HG03378 (cell line): ENCODE results near the gene PCSK1N.
"Not testable (repeated sequence)": the region's sequence is repeated elsewhere in the genome, so short reads cannot be mapped to it uniquely, and the experiment has no call there.

ENCODE experiments used
- ATAC-seq: cut with Tn5 transposase; IDR thresholded peaks from one replicate; pipeline ENCODE4 v1.9.1; 2021; ENCODE audit warnings: mild to moderate bottlenecking, moderate library complexity; ENCODE audit not compliant: unreplicated experiment

Gene PCSK1N, protein sequence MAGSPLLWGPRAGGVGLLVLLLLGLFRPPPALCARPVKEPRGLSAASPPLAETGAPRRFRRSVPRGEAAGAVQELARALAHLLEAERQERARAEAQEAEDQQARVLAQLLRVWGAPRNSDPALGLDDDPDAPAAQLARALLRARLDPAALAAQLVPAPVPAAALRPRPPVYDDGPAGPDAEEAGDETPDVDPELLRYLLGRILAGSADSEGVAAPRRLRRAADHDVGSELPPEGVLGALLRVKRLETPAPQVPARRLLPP

DNA sequence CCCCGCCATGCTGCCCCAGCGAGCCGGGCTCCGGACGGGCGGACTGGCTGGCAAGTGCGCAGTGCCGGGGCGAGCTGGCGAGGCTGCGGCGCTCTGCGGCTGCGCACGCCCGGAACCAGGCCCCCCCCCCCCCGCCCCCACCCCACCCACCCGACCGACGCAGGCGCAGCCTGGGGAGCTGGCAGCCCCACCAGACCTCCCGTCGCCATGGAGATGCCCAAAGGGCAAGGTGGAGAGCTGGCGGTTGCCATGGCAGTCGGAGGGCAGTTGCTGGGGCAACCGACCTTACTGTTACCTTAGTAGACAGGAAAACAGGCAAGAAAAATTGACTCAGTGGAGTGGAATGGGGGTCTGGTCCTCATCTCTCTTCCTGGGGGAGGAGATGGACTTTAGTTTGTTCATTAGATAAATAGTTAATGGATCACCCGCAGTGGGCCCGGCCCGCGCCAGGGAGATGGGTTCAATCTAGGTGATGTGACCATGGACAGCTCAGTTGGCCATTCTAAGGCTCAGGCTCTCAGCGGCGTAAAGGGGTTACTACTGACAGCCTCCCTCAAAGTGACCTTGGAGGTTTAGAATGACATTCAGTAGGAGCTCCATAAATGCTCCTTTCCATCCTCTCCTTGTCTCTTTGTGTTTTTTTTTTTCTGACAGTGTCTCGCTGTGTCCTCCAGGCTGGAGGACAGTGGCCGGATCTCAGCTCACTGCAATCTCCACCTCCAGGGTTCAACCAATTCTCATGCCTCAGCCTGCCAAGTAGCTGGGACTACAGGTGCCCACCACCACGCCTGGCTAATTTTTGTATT, at the start of gene PCSK1N:
Gene PCSK1N (minus strand): TSS at position 87 of the 806 bp plus-strand sequence. CDS start 78 bp downstream, at position 9.
- no peak for ATAC-seq

DNA sequence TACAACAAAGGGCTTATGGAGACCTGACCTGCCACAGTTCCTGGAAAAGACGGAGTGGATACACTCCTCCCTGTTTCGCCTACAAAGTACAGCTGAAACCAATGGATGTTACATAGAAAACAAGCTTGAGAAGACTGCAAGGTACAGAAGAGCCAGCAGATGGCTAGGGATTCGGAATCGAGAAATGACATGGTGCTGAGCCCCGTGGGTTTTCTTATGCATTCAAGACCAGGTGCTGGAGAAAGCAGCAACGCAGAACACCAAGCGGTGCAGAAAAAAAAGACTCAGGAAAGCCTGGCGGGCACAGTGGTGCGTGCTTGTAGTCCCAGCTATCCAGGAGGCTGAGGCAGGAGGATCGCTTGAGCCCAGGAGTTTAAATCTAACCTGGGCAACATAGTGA, 48.3 kb upstream of the PCSK1N start:
- ATAC-seq, result no peak

DNA sequence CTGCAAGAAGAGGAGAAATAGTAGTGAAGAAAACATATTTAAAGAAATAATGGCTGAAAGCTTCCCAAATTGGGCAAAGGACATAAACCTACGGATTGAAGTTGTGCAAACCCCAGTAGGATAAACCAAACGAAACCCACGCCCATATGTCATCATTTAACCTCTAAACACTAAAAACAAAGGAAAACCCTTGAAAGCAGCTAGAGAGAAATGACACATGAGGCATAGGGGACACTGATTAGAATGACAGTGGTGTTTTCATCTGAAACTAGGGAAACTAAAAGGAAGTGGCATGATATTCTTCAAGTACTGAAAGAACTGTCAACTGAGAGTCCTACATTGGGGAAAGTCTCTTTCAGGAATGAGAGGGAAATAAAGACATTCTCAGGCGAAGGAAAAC, 41.5 kb upstream of the PCSK1N start:
- ATAC-seq, result not testable (repeated sequence)

DNA sequence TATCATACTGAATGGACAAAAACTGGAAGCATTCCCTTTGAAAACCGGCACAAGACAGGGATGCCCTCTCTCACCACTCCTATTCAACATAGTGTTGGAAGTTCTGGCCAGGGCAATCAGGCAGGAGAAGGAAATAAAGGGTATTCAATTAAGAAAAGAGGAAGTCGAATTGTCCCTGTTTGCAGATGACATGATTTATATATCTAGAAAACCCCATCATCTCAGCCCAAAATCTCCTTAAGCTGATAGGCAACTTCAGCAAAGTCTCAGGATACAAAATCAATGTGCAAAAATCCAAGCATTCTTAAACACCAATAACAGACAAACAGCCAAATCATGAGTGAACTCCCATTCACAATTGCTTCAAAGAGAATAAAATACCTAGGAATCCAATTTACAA, 36.6 kb upstream of the PCSK1N start:
- not testable (repeated sequence) for ATAC-seq

DNA sequence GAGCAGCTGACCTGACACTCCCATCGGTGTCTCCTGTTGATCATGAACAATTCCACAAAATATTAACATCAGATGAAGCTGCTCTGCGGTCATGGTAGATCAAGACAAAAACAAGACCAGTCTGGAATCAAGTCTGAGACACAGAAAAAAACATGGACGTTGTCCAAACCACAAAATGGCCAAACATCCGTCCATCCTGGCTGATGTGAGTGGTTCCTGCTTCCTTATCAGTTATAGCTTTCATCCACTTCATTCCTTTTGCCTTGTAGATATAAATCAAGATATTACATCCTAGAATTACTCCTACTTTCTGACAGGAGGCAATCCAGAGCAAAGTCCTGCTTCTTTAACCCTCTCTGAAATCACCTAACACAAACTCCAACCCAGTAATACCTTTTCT, 28.8 kb upstream of the PCSK1N start:
- ATAC-seq, result no peak

DNA sequence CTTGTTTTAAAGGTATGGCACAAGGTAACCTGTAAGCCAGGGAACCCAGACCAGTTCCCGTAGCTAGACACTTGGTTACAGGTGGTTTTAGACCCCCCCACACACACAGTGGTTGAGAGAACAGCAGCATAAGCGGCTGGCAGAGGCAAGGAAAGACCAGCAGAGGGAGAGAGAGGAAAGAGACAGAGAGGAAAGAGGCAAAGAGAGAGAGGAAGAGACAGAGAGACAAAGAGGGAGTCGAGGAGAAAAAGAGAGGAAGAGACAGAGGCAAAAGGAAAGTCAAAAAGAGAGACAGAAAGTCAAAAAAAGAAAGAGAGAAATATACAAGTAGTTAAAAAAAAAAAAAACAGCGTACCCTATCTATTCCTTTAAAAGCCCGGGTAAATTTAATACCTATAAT, 19.5 kb upstream of the PCSK1N start:
- ATAC-seq, result no peak

DNA sequence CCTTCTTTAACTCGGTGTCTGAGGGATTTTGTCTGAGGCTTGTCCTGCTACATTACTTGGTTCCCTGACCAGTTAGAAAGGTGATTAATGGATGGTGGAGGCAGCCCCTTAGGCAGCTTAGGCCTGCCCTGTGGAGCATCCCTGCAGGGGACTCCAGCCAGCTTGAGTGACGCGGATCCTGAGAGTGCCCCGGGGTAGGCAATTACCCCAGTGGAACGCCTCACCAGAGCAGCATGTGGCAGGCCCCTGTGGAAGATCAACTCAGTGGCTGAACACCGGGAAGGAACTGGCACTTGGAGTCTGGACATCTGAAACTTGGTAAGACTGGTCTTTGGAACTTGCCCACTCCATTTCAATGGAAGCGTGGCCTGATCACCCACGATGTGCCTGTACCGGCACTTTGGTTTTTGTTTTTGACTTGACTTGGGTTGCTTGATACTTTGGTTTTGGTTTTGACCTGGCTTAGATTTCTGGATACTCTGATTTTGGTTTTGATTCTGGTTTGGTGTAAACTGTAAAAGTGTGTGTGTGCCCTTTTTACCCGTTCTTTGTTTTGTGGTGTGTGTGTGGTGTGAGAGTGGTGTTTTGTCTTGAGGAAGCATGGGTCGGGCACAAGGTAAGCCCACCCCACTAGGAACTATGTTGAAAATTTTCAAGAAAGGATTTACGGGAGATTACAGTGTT, 18.9 kb upstream of the PCSK1N start:
- ATAC-seq, result not testable (repeated sequence)

DNA sequence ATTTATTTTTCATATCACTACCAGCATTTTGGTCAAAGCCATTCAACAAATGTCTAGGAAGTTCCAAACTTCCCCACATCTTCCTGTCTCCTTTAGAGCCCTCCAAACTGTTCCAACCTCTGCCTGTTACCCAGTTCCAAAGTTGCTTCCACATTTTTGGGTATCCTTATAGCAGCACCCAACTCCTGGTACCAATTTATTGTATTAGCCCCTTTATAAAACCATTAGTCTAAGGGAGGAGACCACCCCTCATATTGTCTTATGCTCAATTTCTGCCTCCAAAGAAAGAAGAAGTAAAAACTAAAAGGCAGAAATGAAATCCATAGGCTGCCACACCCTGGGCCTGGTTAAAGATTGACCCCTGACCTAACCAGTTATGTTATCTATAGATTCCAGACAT, 18.1 kb upstream of the PCSK1N start:
- not testable (repeated sequence) for ATAC-seq

DNA sequence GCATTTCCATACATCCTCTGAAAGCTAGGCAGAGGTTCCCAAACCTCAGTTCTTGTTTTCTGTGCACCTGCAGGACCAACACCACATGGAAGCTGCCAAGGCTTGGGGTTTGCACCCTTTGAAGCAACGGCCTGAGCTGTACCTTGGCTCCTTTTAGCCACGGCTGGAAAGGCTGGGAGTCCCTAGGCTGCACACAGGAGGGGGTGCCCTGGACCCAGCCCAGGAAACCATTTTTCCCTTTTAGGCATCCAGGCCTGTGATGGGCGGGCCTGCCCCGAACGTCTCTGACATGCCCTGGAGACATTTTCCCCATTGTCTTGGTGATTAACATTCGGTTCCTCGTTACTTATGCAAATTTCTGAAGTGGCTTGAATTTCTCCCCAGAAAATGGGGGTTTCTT, 17.4 kb upstream of the PCSK1N start:
- ATAC-seq, result no peak

DNA sequence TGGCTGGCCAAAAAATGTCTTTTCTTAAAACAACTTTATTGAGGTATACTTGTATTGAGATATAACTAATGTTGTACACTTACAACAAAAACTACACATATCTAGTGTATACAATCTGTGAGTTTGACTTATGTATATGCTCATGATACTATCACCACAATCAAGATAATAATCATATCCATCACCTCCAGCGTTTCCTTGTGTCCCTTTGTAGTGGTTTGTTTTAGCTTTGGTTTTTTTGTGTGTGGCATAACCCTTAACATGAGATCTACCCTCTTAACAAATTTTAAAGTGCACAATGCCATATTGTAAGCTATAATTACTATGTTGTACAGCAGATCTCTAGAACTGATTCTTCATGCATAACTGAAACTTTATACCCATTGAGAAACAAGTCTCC, 13.4 kb upstream of the PCSK1N start:
- ATAC-seq, result no peak

DNA sequence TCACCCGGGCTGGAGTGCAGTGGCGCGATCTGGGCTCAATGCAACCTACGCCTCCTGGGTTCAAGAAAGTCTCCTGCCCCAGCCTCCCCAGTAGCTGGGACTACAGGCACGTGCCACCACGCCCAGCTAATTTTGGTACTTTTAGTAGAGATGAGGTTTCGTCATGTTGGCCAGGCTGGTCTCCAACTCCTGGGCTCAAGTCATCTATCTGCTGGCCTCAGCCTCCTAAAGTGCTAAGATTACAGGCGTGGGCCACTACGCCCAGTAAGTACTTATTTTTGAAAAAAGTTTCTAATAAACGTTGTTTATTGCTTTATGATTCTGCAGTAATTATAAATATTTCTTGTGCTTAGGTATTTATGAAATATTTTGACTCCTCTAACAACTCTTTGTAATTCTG, 4.3 kb upstream of the PCSK1N start:
- ATAC-seq, result no peak

DNA sequence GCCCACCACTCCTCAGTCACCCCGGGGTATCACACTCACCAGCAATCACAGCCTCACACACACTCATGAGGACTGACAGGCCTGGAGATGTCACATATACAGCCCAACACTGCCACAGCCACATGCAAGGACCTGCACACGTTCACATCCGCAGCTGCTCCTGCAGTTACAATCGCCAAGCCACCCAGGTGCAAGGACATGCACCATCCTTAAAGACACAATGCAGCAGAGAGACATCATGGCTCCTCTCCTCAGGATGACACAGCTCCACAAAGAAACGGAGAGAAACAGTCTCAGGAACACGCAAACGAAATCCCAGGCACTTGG, 1.1 kb downstream of the PCSK1N start:
- ATAC-seq, result no peak

DNA sequence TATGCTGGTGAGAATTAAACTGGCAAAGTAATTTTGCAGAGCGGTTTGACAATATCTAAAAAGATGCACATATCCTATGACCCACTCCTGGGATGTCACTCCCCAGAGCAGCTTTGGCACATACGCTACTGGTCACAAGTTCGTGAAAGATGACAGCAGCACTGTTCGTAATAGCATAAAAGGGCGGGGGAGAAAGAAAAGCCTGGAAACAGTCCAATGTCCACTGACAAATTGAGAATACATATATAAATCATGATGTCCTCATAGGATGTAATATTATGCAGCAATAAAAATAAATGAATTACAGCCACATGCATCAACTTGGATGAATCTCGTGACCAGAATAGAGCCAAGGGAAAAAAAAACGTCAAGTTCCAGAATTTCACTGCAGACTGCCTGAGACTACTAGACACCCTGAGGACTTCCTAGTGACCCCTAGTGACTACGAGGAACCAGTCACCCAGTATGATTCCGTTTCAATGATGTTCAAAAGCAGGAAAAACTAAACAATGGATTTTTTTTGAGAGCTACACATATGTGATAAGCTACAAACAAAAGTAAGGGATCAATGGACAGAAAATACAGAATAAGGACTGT, 1.8 kb downstream of the PCSK1N start:
- no peak for ATAC-seq

DNA sequence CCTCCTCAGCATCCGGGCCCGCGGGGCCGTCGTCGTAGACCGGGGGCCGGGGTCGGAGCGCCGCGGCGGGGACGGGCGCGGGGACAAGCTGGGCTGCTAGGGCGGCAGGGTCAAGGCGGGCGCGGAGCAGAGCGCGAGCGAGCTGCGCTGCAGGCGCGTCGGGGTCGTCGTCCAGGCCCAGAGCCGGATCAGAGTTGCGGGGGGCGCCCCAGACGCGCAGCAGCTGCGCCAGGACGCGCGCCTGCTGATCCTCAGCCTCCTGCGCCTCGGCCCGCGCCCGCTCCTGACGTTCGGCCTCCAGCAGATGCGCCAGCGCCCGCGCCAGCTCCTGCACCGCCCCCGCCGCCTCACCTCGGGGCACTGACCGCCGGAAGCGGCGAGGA, 3.5 kb downstream of the PCSK1N start:
- ATAC-seq, result no peak

DNA sequence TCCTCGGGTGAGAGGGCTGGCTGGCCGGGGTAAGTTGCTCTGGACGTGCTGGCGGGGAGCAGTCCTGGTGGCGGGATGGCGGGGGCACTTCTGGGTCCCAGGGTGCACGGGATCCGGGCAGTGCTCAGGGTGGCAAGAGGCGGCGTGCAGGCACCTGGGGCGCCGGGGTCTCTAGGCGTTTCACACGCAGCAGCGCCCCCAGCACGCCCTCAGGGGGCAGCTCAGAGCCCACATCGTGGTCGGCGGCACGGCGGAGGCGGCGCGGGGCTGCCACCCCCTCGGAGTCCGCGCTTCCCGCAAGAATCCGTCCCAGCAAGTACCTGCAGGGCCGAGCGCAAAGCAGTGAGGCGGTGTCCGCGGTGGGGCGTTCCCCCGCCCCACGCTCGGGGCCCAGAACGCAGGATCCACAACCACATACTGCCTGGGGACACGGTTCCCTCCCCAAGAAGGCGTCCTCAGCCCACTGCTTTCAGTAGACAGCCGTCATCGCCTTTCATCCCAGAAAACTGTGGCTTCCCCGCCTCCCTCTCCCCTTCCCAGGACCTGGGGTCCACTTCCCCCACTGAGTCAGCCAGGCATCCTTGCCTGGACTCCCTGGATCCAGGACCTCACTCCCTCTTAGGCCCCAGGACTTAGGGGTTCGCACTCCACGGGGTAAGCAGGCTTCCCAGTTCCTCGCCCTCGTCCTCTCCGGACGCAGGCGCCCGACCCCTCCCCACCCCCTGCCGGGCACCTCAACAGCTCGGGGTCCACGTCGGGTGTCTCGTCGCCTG, 4.1 kb downstream of the PCSK1N start:
- no peak for ATAC-seq

DNA sequence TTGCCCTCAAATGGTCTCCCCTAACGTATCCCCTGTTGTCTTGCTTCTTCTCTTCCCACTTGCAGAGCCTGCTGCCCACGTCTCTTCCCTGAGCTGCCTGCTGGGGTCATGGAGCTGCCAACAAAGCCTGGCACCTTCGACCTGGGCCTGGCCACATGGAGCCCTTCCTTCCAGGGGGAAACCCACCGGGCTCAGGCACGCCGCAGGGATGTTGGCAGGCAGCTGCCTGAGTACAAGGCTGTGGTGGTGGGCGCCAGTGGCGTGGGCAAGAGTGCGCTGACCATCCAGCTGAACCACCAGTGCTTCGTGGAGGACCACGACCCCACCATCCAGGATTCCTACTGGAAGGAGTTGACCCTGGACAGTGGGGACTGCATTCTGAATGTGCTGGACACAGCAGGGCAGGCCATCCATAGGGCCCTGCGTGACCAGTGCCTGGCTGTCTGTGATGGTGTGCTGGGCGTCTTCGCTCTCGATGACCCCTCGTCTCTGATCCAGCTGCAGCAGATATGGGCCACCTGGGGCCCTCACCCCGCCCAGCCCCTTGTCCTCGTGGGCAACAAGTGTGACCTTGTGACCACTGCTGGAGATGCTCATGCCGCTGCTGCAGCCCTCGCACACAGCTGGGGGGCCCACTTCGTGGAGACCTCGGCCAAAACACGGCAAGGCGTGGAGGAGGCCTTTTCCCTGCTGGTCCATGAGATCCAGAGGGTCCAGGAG, 6.2 kb downstream of the PCSK1N start:
- no peak for ATAC-seq

DNA sequence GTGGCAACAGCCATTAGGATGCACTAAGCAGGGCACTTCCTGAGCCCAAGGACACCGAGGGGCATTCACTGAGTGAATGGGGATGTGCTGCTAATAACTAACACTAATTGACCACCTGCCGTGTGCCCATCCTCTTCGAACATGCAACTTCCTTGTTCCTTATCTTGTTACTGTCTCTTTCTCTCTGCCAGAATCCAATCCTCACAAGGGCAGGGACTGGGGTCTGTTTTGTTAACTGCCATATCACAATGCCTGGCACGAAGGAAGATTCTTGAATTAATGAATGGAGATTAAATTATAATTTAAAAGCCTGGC, 7.8 kb downstream of the PCSK1N start:
- no peak for ATAC-seq

DNA sequence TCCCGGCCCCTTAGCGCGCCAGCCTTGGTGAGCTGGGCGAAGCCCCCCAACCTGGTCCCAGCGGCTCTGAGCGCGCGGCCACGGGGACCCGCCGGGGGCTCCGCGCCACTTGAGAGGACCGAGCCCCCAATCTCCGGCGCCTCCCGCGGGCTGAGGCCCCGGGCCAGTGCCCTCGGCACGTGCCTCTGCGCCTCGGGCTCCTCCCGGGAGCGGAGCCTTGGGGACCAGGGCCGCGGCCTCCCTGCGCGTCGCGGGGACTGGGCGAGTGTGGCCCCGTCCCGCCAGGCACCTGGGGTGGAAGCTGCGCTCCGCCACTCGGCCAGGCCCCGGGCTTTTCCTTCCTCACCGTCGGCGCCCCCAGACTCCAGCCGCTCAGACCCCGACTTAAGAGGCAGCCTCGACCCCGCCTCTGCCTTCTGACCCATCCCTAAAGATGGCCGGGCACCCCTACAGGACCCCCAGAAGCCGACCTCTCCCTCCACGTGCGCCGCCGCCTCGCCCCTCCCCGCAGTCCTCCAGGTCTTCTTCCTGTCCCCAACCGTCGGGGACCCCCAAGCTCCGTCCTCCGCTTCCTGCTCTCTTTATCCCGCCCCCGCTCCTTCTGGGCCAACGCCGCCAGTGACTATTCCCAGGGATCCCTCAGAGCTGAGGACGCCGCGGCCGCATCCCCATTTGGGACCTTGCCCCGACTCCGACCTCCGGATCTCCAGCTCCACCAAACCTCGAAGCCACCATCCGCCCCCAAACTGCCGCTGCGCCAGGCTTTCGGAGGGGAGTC, 8.3 kb downstream of the PCSK1N start:
- ATAC-seq, result no peak

DNA sequence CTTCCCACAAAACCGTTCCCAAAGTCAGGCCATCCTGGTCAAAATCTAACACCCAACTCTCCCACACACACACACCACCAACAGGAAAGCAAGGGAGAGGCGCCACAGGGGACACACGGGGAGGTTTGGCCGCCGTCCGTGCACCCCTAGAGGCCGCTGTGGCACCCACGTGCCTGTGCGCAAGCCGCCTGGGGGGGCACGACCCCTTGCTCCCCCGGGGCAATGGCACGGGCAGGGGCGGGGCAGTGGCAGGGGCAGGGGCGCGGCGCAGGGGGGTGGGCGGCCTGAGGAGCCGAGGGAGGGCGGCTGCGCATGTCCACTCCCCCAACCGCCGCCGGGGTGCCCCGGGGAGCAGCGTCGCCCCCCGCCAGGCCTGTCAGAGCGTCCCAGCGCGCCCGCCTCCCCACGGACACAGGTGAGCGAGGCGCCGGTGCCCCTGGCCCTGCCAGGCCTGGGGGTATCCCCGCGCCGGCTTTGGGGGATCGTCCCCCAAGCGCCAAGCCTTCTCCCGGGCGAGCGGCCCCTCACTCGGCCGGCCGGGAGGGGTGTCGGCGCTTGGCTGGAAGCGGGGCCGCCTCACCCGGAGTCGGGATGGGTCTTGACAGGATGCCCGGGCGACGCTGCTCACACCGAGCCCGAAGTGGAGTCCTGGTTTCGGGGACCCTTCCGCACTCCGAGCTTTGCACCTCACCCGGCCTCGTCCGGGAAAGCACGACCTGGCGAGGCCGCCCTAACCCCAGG, 9.1 kb downstream of the PCSK1N start, which contains the start of gene ERAS:
Gene ERAS (plus strand): TSS at position 379 of the 741 bp plus-strand sequence. CDS start 2,611 bp downstream, outside the sequence.
- no peak for ATAC-seq
